Limb (tissue), 2 donors: Measurements from ENCODE around the gene CDC14A.
"Not testable (repeated sequence)": the region's sequence is repeated elsewhere in the genome, so short reads cannot be mapped to it uniquely, and the experiment has no call there.

ENCODE experiments used
- DNase-seq, 2 donors: peaks; one replicate each; pipeline ENCODE4 v3.0.0-alpha.2; 2016; ENCODE audit errors: extremely low spot score in 2 of 2

CDC14A gene

GRCh38 chr1:100332331-100332730 lies 20.0 kb upstream of the CDC14A start:
- no peak for DNase-seq

- DNase-seq: no peak
Observed at GRCh38 chr1:100335436-100335835, 16.9 kb upstream of the CDC14A start.

- DNase-seq: not testable (repeated sequence)
Observed at GRCh38 chr1:100337878-100338277, 14.4 kb upstream of the CDC14A start.

- DNase-seq: not testable (repeated sequence)
Observed at GRCh38 chr1:100339735-100340134, 12.6 kb upstream of the CDC14A start.

- DNase-seq: no peak
Observed at GRCh38 chr1:100340494-100340893, 11.8 kb upstream of the CDC14A start.

- DNase-seq: no peak
Observed at GRCh38 chr1:100342348-100342747, 10.0 kb upstream of the CDC14A start.

GRCh38 chr1:100343897-100344296 lies 8.4 kb upstream of the CDC14A start:
- DNase-seq: no peak

GRCh38 chr1:100344774-100345173 lies 7.5 kb upstream of the CDC14A start:
- DNase-seq: no peak

GRCh38 chr1:100346387-100346786 lies 5.9 kb upstream of the CDC14A start:
- no peak for DNase-seq

- DNase-seq: no peak
Observed at GRCh38 chr1:100347009-100347966, 5.0 kb upstream of the CDC14A start.

GRCh38 chr1:100348549-100349144 lies 3.7 kb upstream of the CDC14A start:
- DNase-seq: no peak

- no peak for DNase-seq
Observed at GRCh38 chr1:100349246-100349645, 3.1 kb upstream of the CDC14A start.

GRCh38 chr1:100350787-100351094 lies 1.6 kb upstream of the CDC14A start:
- DNase-seq: no peak

GRCh38 chr1:100351095-100351887 lies 1.0 kb upstream of the CDC14A start:
- DNase-seq: peak; percentile 90 to 93

- DNase-seq: peak in 1 of 2 donors; percentile 68
Observed at GRCh38 chr1:100353071-100353801, 930 bp downstream of the CDC14A start.

GRCh38 chr1:100353988-100354387 lies 1.7 kb downstream of the CDC14A start:
- no peak for DNase-seq

GRCh38 chr1:100354971-100355394 lies 2.7 kb downstream of the CDC14A start:
- peak in 1 of 2 donors; percentile 16 for DNase-seq

GRCh38 chr1:100358210-100358609 lies 5.9 kb downstream of the CDC14A start:
- peak in 1 of 2 donors; percentile 5 for DNase-seq

GRCh38 chr1:100359139-100359538 lies 6.8 kb downstream of the CDC14A start:
- DNase-seq: no peak

- DNase-seq: no peak
Observed at GRCh38 chr1:100360790-100361510, 8.6 kb downstream of the CDC14A start.
